SHP77 (cell line): ENCODE data around the gene HEATR3.
A peak's percentile ranks its signal among the peaks of the same experiment; 100 is the strongest.
"Not testable (repeated sequence)": the region's sequence is repeated elsewhere in the genome, so short reads cannot be mapped to it uniquely, and the experiment has no call there.

Experiments used
- DNase-seq, 2 experiments: peaks; one replicate each; lab custom pipeline; 2025; lab: John Stamatoyannopoulos, UW

HEATR3 gene

GRCh38 chr16:50099957-50100648 lies 34.3 kb downstream of the HEATR3 start:
- DNase-seq, result no peak

- no peak for DNase-seq
Observed at GRCh38 chr16:50102051-50102746, 36.4 kb downstream of the HEATR3 start.

GRCh38 chr16:50103764-50104163 lies 38.0 kb downstream of the HEATR3 start:
- DNase-seq, result no peak

- DNase-seq, result no peak
Observed at GRCh38 chr16:50114357-50115129, 48.8 kb downstream of the HEATR3 start.

- DNase-seq, result no peak
Observed at GRCh38 chr16:50120711-50121110, 54.9 kb downstream of the HEATR3 start.

- no peak for DNase-seq
Observed at GRCh38 chr16:50121278-50121677, 55.5 kb downstream of the HEATR3 start.

GRCh38 chr16:50121721-50122445 lies 56.1 kb downstream of the HEATR3 start:
- peak in 1 of 2 experiments; percentile 34 for DNase-seq

GRCh38 chr16:50123417-50123816 lies 57.6 kb downstream of the HEATR3 start:
- DNase-seq, result no peak

- DNase-seq, result no peak
Observed at GRCh38 chr16:50124769-50125168, 59.0 kb downstream of the HEATR3 start.

GRCh38 chr16:50126183-50126582 lies 60.4 kb downstream of the HEATR3 start:
- DNase-seq, result no peak

- not testable (repeated sequence) for DNase-seq
Observed at GRCh38 chr16:50132571-50132970, 66.8 kb downstream of the HEATR3 start.

- no peak for DNase-seq
Observed at GRCh38 chr16:50133214-50133613, 67.4 kb downstream of the HEATR3 start.

GRCh38 chr16:50136399-50136798 lies 70.6 kb downstream of the HEATR3 start:
- DNase-seq, result no peak

- DNase-seq, result no peak
Observed at GRCh38 chr16:50137268-50137667, 71.5 kb downstream of the HEATR3 start.

GRCh38 chr16:50139580-50139979 lies 73.8 kb downstream of the HEATR3 start:
- DNase-seq, result no peak

- no peak for DNase-seq
Observed at GRCh38 chr16:50144211-50144610, 78.4 kb downstream of the HEATR3 start.

GRCh38 chr16:50146479-50147435 lies 81.0 kb downstream of the HEATR3 start:
- DNase-seq, result no peak

- DNase-seq, result no peak
Observed at GRCh38 chr16:50151322-50151721, 85.6 kb downstream of the HEATR3 start.

GRCh38 chr16:50151756-50152155 lies 86.0 kb downstream of the HEATR3 start:
- DNase-seq, result no peak

- peak in 1 of 2 experiments; percentile 48 for DNase-seq
Observed at GRCh38 chr16:50152351-50152806, 86.6 kb downstream of the HEATR3 start.
